ENCODE measurements around the gene SIRT1.

Gene SIRT1

GRCh38 chr10:67893637-67894036 lies 9.2 kb downstream of the SIRT1 start:
- Histone ChIP-seq H3K4me2 (ENCODE audit: insufficient read depth, low read length, poor library complexity, severe bottlenecking) (no peak overlapping the region), H2AFZ (ENCODE audit: low read length) (no peak overlapping the region), H3K79me1 (ENCODE audit: low read depth, low read length) (peaks cover 3% of the 10 kb centered on the region), H2BK120ac (ENCODE audit: low read depth, low read length) (no peak overlapping the region), H3K14ac (ENCODE audit: low read length) (no peak overlapping the region), H2BK12ac (ENCODE audit: low read length) (no peak overlapping the region), H3K18ac (ENCODE audit: low read length) (no peak overlapping the region), H3K27me3 (ENCODE audit: control insufficient read depth in 3 of 3, insufficient read depth in 3 of 3, low read depth in 1 of 3, low read length in 3 of 3) (no peaks in the 10 kb centered on the region), H2AK5ac (ENCODE audit: low read depth, low read length) (no peak overlapping the region), H3K4me3 (ENCODE audit: low read length in 2 of 2) (no peak overlapping the region), H3K4ac (ENCODE audit: low read length) (no peak overlapping the region), H4K91ac (ENCODE audit: low read depth, low read length, poor library complexity) (no peak overlapping the region), H4K8ac (ENCODE audit: low read depth, low read length) (no peak overlapping the region), H3K23ac (ENCODE audit: low read depth, low read length, poor library complexity) (no peak overlapping the region), H3K4me1 (ENCODE audit: control insufficient read depth in 2 of 2, insufficient read depth in 1 of 2, low read depth in 1 of 2, low read length in 2 of 2) (no peaks in the 10 kb centered on the region), H2BK5ac (ENCODE audit: low read length) (no peak overlapping the region), H3K36me3 (replicated peaks in 1 of 2; ENCODE audit: control insufficient read depth in 2 of 2, insufficient read depth in 2 of 2, low read length in 2 of 2) (peaks cover 22 to 99% of the 10 kb centered on the region in 2 donors), H3K9ac (ENCODE audit: low read depth, low read length, poor library complexity) (no peak overlapping the region), H3K27ac (replicated peaks; ENCODE audit: low read length) (no peak overlapping the region), H2BK15ac (ENCODE audit: low read length) (no peak overlapping the region), H3K9me3 (replicated peaks in 1 of 2; ENCODE audit: control insufficient read depth in 2 of 2, insufficient read depth in 1 of 2, low read depth in 1 of 2, low read length in 2 of 2) (no peaks in the 10 kb centered on the region)
- DNase-seq (ENCODE audit: low spot score), result no peak
- no CpG with 5 or more reads among the region's 14 CpGs for WGBS, 2 donors (ENCODE audit: extremely low coverage in 2 of 2, insufficient read length in 2 of 2, insufficient replicate concordance in 1 of 2)

- Histone ChIP-seq H3K18ac (ENCODE audit: low read length) (no peak overlapping the region), H3K4me1 (ENCODE audit: control insufficient read depth in 2 of 2, insufficient read depth in 1 of 2, low read depth in 1 of 2, low read length in 2 of 2) (no peaks in the 10 kb centered on the region), H2BK120ac (ENCODE audit: low read depth, low read length) (no peak overlapping the region), H2BK5ac (ENCODE audit: low read length) (no peak overlapping the region), H4K91ac (ENCODE audit: low read depth, low read length, poor library complexity) (no peak overlapping the region), H2AFZ (ENCODE audit: low read length) (no peak overlapping the region), H3K79me1 (ENCODE audit: low read depth, low read length) (peaks cover 2% of the 10 kb centered on the region), H2BK15ac (ENCODE audit: low read length) (no peak overlapping the region), H3K23ac (ENCODE audit: low read depth, low read length, poor library complexity) (no peak overlapping the region), H3K36me3 (replicated peaks in 1 of 2; ENCODE audit: control insufficient read depth in 2 of 2, insufficient read depth in 2 of 2, low read length in 2 of 2) (peaks cover 15 to 95% of the 10 kb centered on the region in 2 donors), H3K4me2 (ENCODE audit: insufficient read depth, low read length, poor library complexity, severe bottlenecking) (no peak overlapping the region), H3K14ac (ENCODE audit: low read length) (no peak overlapping the region), H3K27me3 (ENCODE audit: control insufficient read depth in 3 of 3, insufficient read depth in 3 of 3, low read depth in 1 of 3, low read length in 3 of 3) (no peaks in the 10 kb centered on the region), H3K27ac (replicated peaks; ENCODE audit: low read length) (no peak overlapping the region), H4K8ac (ENCODE audit: low read depth, low read length) (no peak overlapping the region), H3K4me3 (ENCODE audit: low read length in 2 of 2) (no peak overlapping the region), H3K9ac (ENCODE audit: low read depth, low read length, poor library complexity) (no peak overlapping the region), H3K4ac (ENCODE audit: low read length) (no peak overlapping the region), H3K9me3 (replicated peaks in 1 of 2; ENCODE audit: control insufficient read depth in 2 of 2, insufficient read depth in 1 of 2, low read depth in 1 of 2, low read length in 2 of 2) (no peaks in the 10 kb centered on the region), H2AK5ac (ENCODE audit: low read depth, low read length) (no peak overlapping the region), H2BK12ac (ENCODE audit: low read length) (no peak overlapping the region)
- WGBS, 2 donors (ENCODE audit: extremely low coverage in 2 of 2, insufficient read length in 2 of 2, insufficient replicate concordance in 1 of 2), result no CpG with 5 or more reads among the region's 7 CpGs
- no peak for DNase-seq (ENCODE audit: low spot score)
These were observed 19.1 kb downstream of the SIRT1 start for GRCh38 chr10:67903581-67903980.

GRCh38 chr10:67912331-67912946 lies 28.0 kb downstream of the SIRT1 start:
- no peak overlapping the region for H2BK120ac ChIP-seq (ENCODE audit: low read depth, low read length)
- no peak overlapping the region for H3K9ac ChIP-seq (ENCODE audit: low read depth, low read length, poor library complexity)
- H3K4me3 ChIP-seq (ENCODE audit: low read length in 2 of 2), result no peak overlapping the region
- H3K36me3 ChIP-seq (replicated peaks in 1 of 2; ENCODE audit: control insufficient read depth in 2 of 2, insufficient read depth in 2 of 2, low read length in 2 of 2), result peaks cover 16 to 99% of the 10 kb centered on the region in 2 donors
- no peak overlapping the region for H3K27ac ChIP-seq (replicated peaks; ENCODE audit: low read length)
- no peak overlapping the region for H4K91ac ChIP-seq (ENCODE audit: low read depth, low read length, poor library complexity)
- H3K4me1 ChIP-seq (ENCODE audit: control insufficient read depth in 2 of 2, insufficient read depth in 1 of 2, low read depth in 1 of 2, low read length in 2 of 2), result no peaks in the 10 kb centered on the region
- no peak overlapping the region for H2BK5ac ChIP-seq (ENCODE audit: low read length)
- H2AFZ ChIP-seq (ENCODE audit: low read length), result no peak overlapping the region
- no peaks in the 10 kb centered on the region for H3K79me1 ChIP-seq (ENCODE audit: low read depth, low read length)
- H3K27me3 ChIP-seq (ENCODE audit: control insufficient read depth in 3 of 3, insufficient read depth in 3 of 3, low read depth in 1 of 3, low read length in 3 of 3), result no peaks in the 10 kb centered on the region
- no peak overlapping the region for H3K4ac ChIP-seq (ENCODE audit: low read length)
- no peak overlapping the region for H4K8ac ChIP-seq (ENCODE audit: low read depth, low read length)
- H3K9me3 ChIP-seq (replicated peaks in 1 of 2; ENCODE audit: control insufficient read depth in 2 of 2, insufficient read depth in 1 of 2, low read depth in 1 of 2, low read length in 2 of 2), result no peaks in the 10 kb centered on the region
- no peak overlapping the region for H2BK12ac ChIP-seq (ENCODE audit: low read length)
- no peak overlapping the region for H3K14ac ChIP-seq (ENCODE audit: low read length)
- no peak for DNase-seq (ENCODE audit: low spot score)
- no peak overlapping the region for H2AK5ac ChIP-seq (ENCODE audit: low read depth, low read length)
- H3K18ac ChIP-seq (ENCODE audit: low read length), result no peak overlapping the region
- no peak overlapping the region for H3K23ac ChIP-seq (ENCODE audit: low read depth, low read length, poor library complexity)
- H2BK15ac ChIP-seq (ENCODE audit: low read length), result no peak overlapping the region
- no CpG with 5 or more reads among the region's 2 CpGs for WGBS, 2 donors (ENCODE audit: extremely low coverage in 2 of 2, insufficient read length in 2 of 2, insufficient replicate concordance in 1 of 2)
- no peak overlapping the region for H3K4me2 ChIP-seq (ENCODE audit: insufficient read depth, low read length, poor library complexity, severe bottlenecking)

GRCh38 chr10:67914777-67915340 lies 30.4 kb downstream of the SIRT1 start:
- H2BK15ac ChIP-seq (ENCODE audit: low read length), result no peak overlapping the region
- no peak overlapping the region for H3K4ac ChIP-seq (ENCODE audit: low read length)
- no peak overlapping the region for H3K18ac ChIP-seq (ENCODE audit: low read length)
- no peak overlapping the region for H4K91ac ChIP-seq (ENCODE audit: low read depth, low read length, poor library complexity)
- H3K9me3 ChIP-seq (replicated peaks in 1 of 2; ENCODE audit: control insufficient read depth in 2 of 2, insufficient read depth in 1 of 2, low read depth in 1 of 2, low read length in 2 of 2), result no peaks in the 10 kb centered on the region
- no peak overlapping the region for H3K4me2 ChIP-seq (ENCODE audit: insufficient read depth, low read length, poor library complexity, severe bottlenecking)
- H2BK120ac ChIP-seq (ENCODE audit: low read depth, low read length), result no peak overlapping the region
- no peak overlapping the region for H3K4me3 ChIP-seq (ENCODE audit: low read length in 2 of 2)
- no peak overlapping the region for H3K14ac ChIP-seq (ENCODE audit: low read length)
- no peaks in the 10 kb centered on the region for H3K79me1 ChIP-seq (ENCODE audit: low read depth, low read length)
- no peak overlapping the region for H4K8ac ChIP-seq (ENCODE audit: low read depth, low read length)
- no peak overlapping the region for H2BK12ac ChIP-seq (ENCODE audit: low read length)
- no peak overlapping the region for H3K23ac ChIP-seq (ENCODE audit: low read depth, low read length, poor library complexity)
- no peak for DNase-seq (ENCODE audit: low spot score)
- H3K4me1 ChIP-seq (ENCODE audit: control insufficient read depth in 2 of 2, insufficient read depth in 1 of 2, low read depth in 1 of 2, low read length in 2 of 2), result no peaks in the 10 kb centered on the region
- no peak overlapping the region for H2AFZ ChIP-seq (ENCODE audit: low read length)
- H3K27me3 ChIP-seq (ENCODE audit: control insufficient read depth in 3 of 3, insufficient read depth in 3 of 3, low read depth in 1 of 3, low read length in 3 of 3), result no peaks in the 10 kb centered on the region
- no peak overlapping the region for H2AK5ac ChIP-seq (ENCODE audit: low read depth, low read length)
- H2BK5ac ChIP-seq (ENCODE audit: low read length), result no peak overlapping the region
- H3K27ac ChIP-seq (replicated peaks; ENCODE audit: low read length), result no peak overlapping the region
- peaks cover 8 to 99% of the 10 kb centered on the region in 2 donors for H3K36me3 ChIP-seq (replicated peaks in 1 of 2; ENCODE audit: control insufficient read depth in 2 of 2, insufficient read depth in 2 of 2, low read length in 2 of 2)
- H3K9ac ChIP-seq (ENCODE audit: low read depth, low read length, poor library complexity), result no peak overlapping the region
- no CpG with 5 or more reads among the region's 8 CpGs for WGBS, 2 donors (ENCODE audit: extremely low coverage in 2 of 2, insufficient read length in 2 of 2, insufficient replicate concordance in 1 of 2)

Measured in neuronal stem cell (in vitro differentiated cells).